HK-2 (cell line): Measurements from ENCODE around the gene PGBD1.

ENCODE experiments used
- DNase-seq: peaks from one replicate; pipeline ENCODE4 v3.0.0-alpha.2; 2018; ENCODE audit not compliant: unreplicated experiment

The PGBD1 gene

DNA sequence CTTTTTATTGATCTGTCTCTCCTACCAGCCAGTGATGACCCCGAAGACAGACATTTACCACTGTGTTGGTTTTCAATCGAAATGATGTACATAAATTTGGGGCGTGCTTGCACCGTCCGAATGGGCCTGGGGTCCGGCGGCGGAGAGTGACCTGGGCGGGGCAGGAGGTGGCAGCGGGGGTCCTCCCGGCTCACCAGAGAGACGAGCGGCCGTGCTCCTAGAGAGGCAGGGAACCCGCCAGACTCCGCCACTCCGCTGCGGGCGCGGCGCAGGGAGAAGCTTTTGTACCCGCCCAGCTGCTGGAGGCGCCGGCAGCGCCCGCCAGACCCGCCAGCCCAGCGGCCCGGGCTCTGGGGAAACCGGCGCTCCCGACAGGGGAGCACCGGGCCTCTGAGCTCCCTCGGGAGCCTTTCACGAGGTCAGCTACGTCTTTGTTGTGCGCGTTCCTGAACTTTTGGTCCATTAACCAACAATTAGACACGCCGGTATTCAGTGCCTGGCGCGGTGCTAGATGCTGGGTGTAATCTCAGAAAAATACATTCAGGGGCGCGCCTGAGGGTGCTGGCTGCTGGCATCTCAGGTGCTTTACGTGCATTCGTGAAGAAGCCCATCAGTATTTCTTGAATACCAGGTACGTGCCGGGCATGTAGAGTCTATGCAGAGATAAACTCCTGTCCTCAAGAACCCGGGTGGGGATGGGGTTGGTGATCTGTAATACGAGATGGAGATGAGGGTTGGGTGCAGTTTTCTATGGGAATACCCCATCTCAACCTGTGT, at the start of gene PGBD1:
TSS of gene PGBD1 (plus strand) at position 285 of the 777 bp plus-strand sequence. CDS start 2,242 bp downstream, outside the sequence.
- peak; percentile 76 for DNase-seq

DNA sequence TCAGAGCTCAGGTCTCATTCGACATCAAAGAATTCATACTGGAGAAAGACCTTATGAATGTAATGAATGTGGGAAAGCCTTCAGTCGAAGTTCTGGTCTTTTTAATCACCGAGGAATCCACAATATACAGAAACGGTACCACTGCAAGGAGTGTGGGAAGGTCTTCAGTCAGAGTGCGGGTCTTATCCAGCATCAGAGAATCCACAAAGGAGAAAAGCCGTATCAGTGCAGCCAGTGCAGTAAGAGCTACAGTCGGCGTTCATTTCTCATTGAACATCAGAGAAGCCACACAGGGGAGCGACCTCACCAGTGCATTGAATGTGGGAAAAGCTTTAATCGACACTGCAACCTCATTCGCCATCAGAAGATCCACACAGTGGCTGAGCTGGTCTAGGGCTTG, 48.6 kb upstream of the PGBD1 start:
- DNase-seq: no peak

- DNase-seq: no peak
Observed at GRCh38 chr6:28235912-28236452, 45.4 kb upstream of the PGBD1 start.

GRCh38 chr6:28239636-28240035, 41.7 kb upstream of the PGBD1 start:
- DNase-seq: no peak

DNA sequence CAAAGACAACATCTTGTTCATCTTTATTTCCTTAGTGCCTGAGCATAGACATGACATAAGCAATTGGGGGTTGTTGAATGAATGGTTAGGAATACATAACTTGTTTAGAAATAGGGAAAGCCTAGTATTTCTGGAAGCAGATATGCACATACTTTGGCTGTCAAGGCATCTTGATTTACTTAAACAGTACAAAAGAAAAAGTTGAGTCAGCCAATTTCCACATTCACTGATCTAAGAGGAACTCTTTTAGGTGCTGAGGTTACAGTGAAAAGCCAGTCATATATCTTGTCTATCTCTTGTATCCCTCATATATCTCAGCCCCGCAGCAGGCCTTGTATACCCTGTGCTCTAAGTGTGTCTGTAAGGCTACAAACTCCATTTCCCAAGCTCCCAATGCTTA, 40.9 kb upstream of the PGBD1 start:
- DNase-seq: no peak

- no peak for DNase-seq
Observed at GRCh38 chr6:28243946-28244345, 37.4 kb upstream of the PGBD1 start.

DNA sequence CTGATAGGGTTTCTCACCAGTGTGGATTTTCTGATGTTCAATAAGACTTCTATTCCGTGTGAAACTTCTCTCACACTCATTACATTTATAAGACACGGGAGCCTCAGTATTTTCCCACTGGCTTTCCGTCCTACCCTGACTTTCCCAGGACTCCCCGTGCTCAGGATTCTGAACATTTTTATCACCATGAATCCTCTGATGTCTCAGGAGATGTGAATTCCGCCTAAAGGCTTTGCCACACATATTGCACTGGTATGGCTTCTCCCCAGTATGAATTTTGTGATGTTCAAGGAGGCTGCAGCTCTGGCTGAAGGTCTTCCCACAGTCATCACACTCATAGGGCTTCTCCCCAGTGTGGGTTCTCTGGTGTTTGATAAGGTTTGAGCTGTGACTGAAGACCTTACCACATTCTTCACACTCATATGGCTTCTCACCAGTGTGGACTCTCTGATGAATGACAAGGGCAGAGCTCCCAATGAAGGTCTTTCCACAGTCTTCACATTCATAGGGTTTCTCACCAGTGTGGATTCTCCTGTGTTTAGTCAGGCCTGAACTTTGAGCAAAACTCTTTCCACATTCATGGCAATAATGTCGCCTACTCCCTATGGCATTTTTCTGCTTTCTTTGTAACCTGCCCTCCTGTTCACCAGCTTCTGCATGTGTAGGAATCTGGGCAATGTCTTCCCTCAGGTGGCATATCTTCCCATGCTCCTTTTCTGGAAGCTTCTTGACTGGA, 36.0 kb upstream of the PGBD1 start:
- DNase-seq: no peak

DNA sequence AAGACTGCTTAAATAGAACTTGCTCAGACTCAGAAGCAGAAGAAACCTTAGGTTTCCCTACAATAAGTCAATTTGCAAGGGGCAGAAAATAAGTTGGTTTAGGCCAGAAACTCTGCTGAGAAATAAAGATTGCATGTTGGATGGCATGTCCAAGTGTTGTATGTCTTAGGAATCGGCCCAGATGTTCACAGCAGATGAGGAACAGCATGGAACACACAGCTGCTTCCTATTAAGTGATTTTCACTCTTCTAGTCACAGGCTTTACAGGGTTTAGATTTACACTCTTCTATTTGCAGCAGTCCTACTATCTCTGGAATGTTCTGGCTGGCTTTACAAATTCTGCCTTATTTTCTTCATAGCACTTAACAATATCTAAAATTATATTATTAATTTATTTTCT, 32.5 kb upstream of the PGBD1 start:
- no peak for DNase-seq

DNA sequence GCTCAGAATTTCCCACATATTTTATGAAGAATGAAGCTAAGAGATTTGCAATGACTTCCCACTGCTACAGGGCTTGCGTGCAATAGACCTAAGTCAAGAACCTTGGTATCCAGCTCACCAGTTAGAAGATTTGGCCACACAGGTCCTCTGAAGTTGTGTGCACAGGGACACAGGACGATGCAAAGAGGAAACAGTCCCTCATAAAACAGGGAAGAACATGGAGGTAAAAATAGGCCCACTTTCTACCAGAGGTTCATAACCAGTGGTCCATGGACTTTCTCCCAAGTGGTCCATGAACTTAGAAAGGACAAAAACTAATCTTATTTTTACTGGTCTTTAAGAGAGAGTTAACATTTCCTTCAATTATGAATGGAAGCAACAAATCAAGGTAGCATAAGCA, 30.6 kb upstream of the PGBD1 start:
- DNase-seq: no peak

GRCh38 chr6:28251661-28252008, 29.7 kb upstream of the PGBD1 start:
- peak; percentile 31 for DNase-seq

GRCh38 chr6:28252009-28252975, 29.1 kb upstream of the PGBD1 start, which contains the start of gene ZKSCAN4:
Gene ZKSCAN4, minus strand, starts transcription at chr6:28252269. Its CDS starts 289 bp downstream, at chr6:28251980.
- DNase-seq: peak; percentile 72

- no peak for DNase-seq
Observed at GRCh38 chr6:28254121-28254519, 27.3 kb upstream of the PGBD1 start.

DNA sequence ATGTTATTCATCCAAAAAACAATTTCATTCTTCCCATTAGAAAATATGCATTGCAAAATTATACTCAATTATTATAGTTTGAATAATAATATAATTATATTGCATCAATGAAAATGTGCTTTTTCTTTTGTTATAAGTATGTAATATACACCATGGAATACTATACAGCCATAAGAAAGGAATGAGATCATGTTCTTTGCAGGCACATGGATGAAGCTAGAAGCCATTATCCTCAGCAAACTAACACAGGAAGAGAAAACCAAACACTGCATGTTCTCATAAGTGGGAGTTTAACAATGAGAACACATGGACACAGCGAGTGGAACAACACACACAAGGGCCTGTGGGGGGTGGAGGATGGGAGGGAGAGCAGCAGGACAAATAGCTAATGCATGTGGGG, 24.3 kb upstream of the PGBD1 start:
- DNase-seq: no peak

- DNase-seq: no peak
Observed at GRCh38 chr6:28258877-28259777, 22.2 kb upstream of the PGBD1 start, which contains the start of gene NKAPL. Gene NKAPL, plus strand, starts transcription at chr6:28259297. Its CDS starts 75 bp downstream, at chr6:28259372.

GRCh38 chr6:28263922-28264321, 17.4 kb upstream of the PGBD1 start:
- no peak for DNase-seq

GRCh38 chr6:28264834-28265401, 16.5 kb upstream of the PGBD1 start:
- DNase-seq: no peak

DNA sequence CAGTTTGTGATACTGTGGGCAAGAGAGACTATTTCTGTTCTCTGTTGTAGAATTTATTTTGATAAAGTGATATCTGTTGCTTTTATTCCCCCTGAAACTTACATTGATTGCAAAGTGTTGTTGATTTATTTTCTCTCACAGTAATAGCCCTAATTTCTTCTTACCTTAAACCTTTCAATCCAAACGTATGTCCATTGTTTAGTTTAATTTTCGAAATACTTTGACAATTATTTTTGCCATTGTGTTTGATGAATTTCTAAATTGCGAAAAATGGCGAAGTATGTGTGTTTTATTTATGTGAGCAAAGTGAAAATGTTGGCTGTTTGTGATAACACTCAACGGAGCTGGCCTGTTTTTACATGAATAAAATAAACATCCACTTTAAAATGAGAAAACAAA, 14.8 kb upstream of the PGBD1 start:
- no peak for DNase-seq

GRCh38 chr6:28266962-28267694, 14.2 kb upstream of the PGBD1 start, which contains the start of gene ZSCAN26:
Gene ZSCAN26, plus strand, starts transcription at chr6:28267143. Its CDS starts 4,777 bp downstream, at chr6:28271920.
- peak; percentile 85 for DNase-seq

- no peak for DNase-seq
Observed at GRCh38 chr6:28267695-28268059, 13.7 kb upstream of the PGBD1 start.
